Right lobe of liver (tissue), 6 donors: Measurements from ENCODE around the gene MCTP2. TPM values are rescaled to one million over a fixed set of nuclear protein-coding genes. Genes with fewer than 3 reads are reported as not detected.

Experiments
- ATAC-seq, 4 donors: fragments of 200-7000 bp; cut with Tn5 transposase; one replicate each; pipeline ENCODE4 v1.9.1; 2020; ENCODE audit warnings: mild to moderate bottlenecking in 4 of 4, moderate library complexity in 4 of 4
- DNase-seq, 3 donors: peaks; one replicate each; pipeline ENCODE4 v3.0.0-alpha.2; 2020
- H3K27ac ChIP-seq, 3 donors: fragments of 200-600 bp; one replicate each; pipeline ENCODE4 v1.8.0; 2022
- H3K27me3 ChIP-seq, 2 donors: fragments of 200-600 bp; one replicate each; pipeline ENCODE4 v1.8.0; 2022
- H3K36me3 ChIP-seq, 4 donors: fragments of 200-600 bp; sonication (generic) in 1 of 4; one replicate each; pipeline versions ENCODE4 v1.5.1 to v1.8.0; 2017 to 2022; ENCODE audit warnings: control low read depth in 1 of 4
- H3K4me1 ChIP-seq, 4 donors: fragments of 200-600 bp; sonication (generic) in 1 of 4; one replicate each; pipeline versions ENCODE4 v1.5.1 to v1.8.0; 2017 to 2022; ENCODE audit warnings: control low read depth in 1 of 4
- H3K4me3 ChIP-seq, 3 donors: fragments of 200-600 bp; one replicate each; pipeline ENCODE4 v1.8.0; 2022
- H3K9me3 ChIP-seq, 4 donors: fragments of 200-600 bp; sonication (generic) in 1 of 4; one replicate each; pipeline versions ENCODE4 v1.5.1 to v1.8.0; 2017 to 2022; ENCODE audit warnings: control low read depth in 1 of 4
- CTCF ChIP-seq, 4 donors: fragments of 200-600 bp in 3 of 4; fragments of 450-650 bp in 1 of 4; IDR thresholded peaks; one replicate each; pipeline versions ENCODE4 v1.5.1 to v1.8.0; 2016 to 2022; ENCODE audit warnings: antibody characterized with exemption in 4 of 4, mild to moderate bottlenecking in 2 of 4
- POLR2A ChIP-seq: fragments of 450-650 bp; IDR thresholded peaks from one replicate; pipeline ENCODE4 v1.6.1; 2017; ENCODE audit warnings: antibody characterized with exemption, mild to moderate bottlenecking
- WGBS: methylation state at CpG from one replicate; pipeline ENCODE4 v1.1.6; 2018; ENCODE audit warnings: low coverage, low lambda C conversion rate; ENCODE audit not compliant: insufficient coverage; ENCODE audit errors: missing lambda C conversion rate; 5-methylcytosine and 5-hydroxymethylcytosine counted together
- intact Hi-C, 2 donors: fragments of 100-400 bp; cut with DNase I; formaldehyde crosslinking; loops; one replicate each; pipeline versions ENCODE4 v1.11.2 to v1.14.1; 2022
- total RNA-seq, 6 experiments: library from RNA; depleted of rRNA in 2 of 6; stranded (reverse); fragments of >200 nt in 2 of 6; fragmentation: NEBNext Ultra II Directional in 3 of 6; extraction: Animal tissue kit (Norgen Biotek cat#: 25700) in 3 of 6; gene quantifications; one replicate each; pipeline versions ENCODE4 v1.1.0 to v1.2.4, GENCODE V29; 2016 to 2023
- donor health status: DM: no; HTN: yes; CAD: no.
- donor health status: DM: no; HTN: no; CAD: no.
- donor health status: DM: no; HTN: no; CAD: no.
- donor health status: DM: no; HTN: yes; CAD: no.
- donor health status: DM: no; HTN: yes; CAD: no.

MCTP2 gene
- total RNA-seq, 6 experiments from 2014 or later, result 1.8 to 5.3 (median 2.9) TPM

- TF ChIP-seq POLR2A (no peak), CTCF (IDR thresholded peaks at IDR 0.05) (no peak)
- 59% methylated on average over 2 of the region's 2 CpGs for WGBS
- H3K27ac ChIP-seq, result no peak overlapping the region
These were observed 183.6 kb downstream of the MCTP2 start for GRCh38 chr15:94414916-94415315.

GRCh38 chr15:94416267-94416666, 184.9 kb downstream of the MCTP2 start:
- no peaks in the 10 kb centered on the region for H3K27me3 ChIP-seq
- no peak overlapping the region for H3K27ac ChIP-seq
- H3K4me3 ChIP-seq, result no peak overlapping the region
- DNase-seq, result no peak
- WGBS, result 75% methylated on average over 7 of the region's 7 CpGs
- intact Hi-C loops, result no loop called here
- no peaks in the 10 kb centered on the region for H3K9me3 ChIP-seq
- H3K4me1 ChIP-seq, result no peaks in the 10 kb centered on the region
- H3K36me3 ChIP-seq, result no peaks in the 10 kb centered on the region
- TF ChIP-seq POLR2A (no peak), CTCF (IDR thresholded peaks at IDR 0.05) (no peak)
- ATAC-seq, result no peak

More at GRCh38 chr15:94414916-94415315, 183.6 kb downstream of the MCTP2 start:
- Histone ChIP-seq H3K9me3 (no peaks in the 10 kb centered on the region), H3K27me3 (no peaks in the 10 kb centered on the region), H3K36me3 (no peaks in the 10 kb centered on the region), H3K4me1 (no peaks in the 10 kb centered on the region), H3K4me3 (no peak overlapping the region)
- intact Hi-C loops, result no loop called here
- ATAC-seq (no peak), DNase-seq (no peak)

GRCh38 chr15:94416820-94417219, 185.5 kb downstream of the MCTP2 start:
- Histone ChIP-seq H3K27ac (no peak overlapping the region), H3K4me1 (no peaks in the 10 kb centered on the region), H3K27me3 (no peaks in the 10 kb centered on the region), H3K9me3 (no peaks in the 10 kb centered on the region), H3K36me3 (no peaks in the 10 kb centered on the region), H3K4me3 (no peak overlapping the region)
- DNase-seq (no peak), ATAC-seq (no peak)
- intact Hi-C loops, result no loop called here
- 70% methylated on average over 2 of the region's 3 CpGs for WGBS
- TF ChIP-seq CTCF (IDR thresholded peaks at IDR 0.05) (no peak), POLR2A (no peak)

GRCh38 chr15:94417501-94418293, 186.3 kb downstream of the MCTP2 start:
- 51% methylated on average over 12 of the region's 12 CpGs for WGBS
- Histone ChIP-seq H3K27ac (no peak overlapping the region), H3K4me1 (no peaks in the 10 kb centered on the region), H3K4me3 (no peak overlapping the region), H3K9me3 (no peaks in the 10 kb centered on the region), H3K27me3 (no peaks in the 10 kb centered on the region), H3K36me3 (no peaks in the 10 kb centered on the region)
- ATAC-seq (no peak), DNase-seq (no peak)
- TF ChIP-seq CTCF (IDR thresholded peaks at IDR 0.05), result no peak
- TF ChIP-seq POLR2A, result no peak
- intact Hi-C loops, result no loop called here
